NCI-H524 (cell line): ENCODE results near the gene MAGIX.

ENCODE experiments used
- DNase-seq, 2 experiments: peaks; one replicate each; lab custom pipeline; 2025; lab: John Stamatoyannopoulos, UW

Gene MAGIX

GRCh38 chrX:49184294-49185281, 22.0 kb downstream of the MAGIX start:
- peak; percentile 49 to 60 for DNase-seq

GRCh38 chrX:49186125-49187027, 23.8 kb downstream of the MAGIX start, which contains the start of gene PRICKLE3:
PRICKLE3 (minus strand) TSS chrX:49186373; CDS start chrX:49186297, 76 bp downstream.
- peak; percentile 46 to 79 for DNase-seq

GRCh38 chrX:49187028-49187394, 24.5 kb downstream of the MAGIX start:
- DNase-seq: peak in 1 of 2 experiments; percentile 38

- no peak for DNase-seq
Observed at GRCh38 chrX:49187526-49187925, 25.0 kb downstream of the MAGIX start.

GRCh38 chrX:49188468-49189076, 26.0 kb downstream of the MAGIX start:
- no peak for DNase-seq

- DNase-seq: no peak
Observed at GRCh38 chrX:49189606-49190005, 27.0 kb downstream of the MAGIX start.

GRCh38 chrX:49190821-49191573, 28.4 kb downstream of the MAGIX start:
- DNase-seq: no peak

- DNase-seq: no peak
Observed at GRCh38 chrX:49191574-49192011, 29.0 kb downstream of the MAGIX start.

GRCh38 chrX:49192722-49193328, 30.3 kb downstream of the MAGIX start:
- peak in 1 of 2 experiments; percentile 14 for DNase-seq

- DNase-seq: no peak
Observed at GRCh38 chrX:49193542-49193964, 31.0 kb downstream of the MAGIX start.

- peak in 1 of 2 experiments; percentile 33 for DNase-seq
Observed at GRCh38 chrX:49197543-49198087, 35.1 kb downstream of the MAGIX start.

- DNase-seq: peak in 1 of 2 experiments; percentile 18
Observed at GRCh38 chrX:49198540-49199314, 36.2 kb downstream of the MAGIX start.

- no peak for DNase-seq
Observed at GRCh38 chrX:49199315-49199595, 36.7 kb downstream of the MAGIX start.

- DNase-seq: peak; percentile 78 to 89
Observed at GRCh38 chrX:49199906-49200771, 37.6 kb downstream of the MAGIX start, which contains the start of gene SYP. SYP (minus strand) TSS chrX:49200193; CDS start chrX:49200186, 7 bp downstream.

GRCh38 chrX:49202022-49202421, 39.5 kb downstream of the MAGIX start:
- DNase-seq: no peak

GRCh38 chrX:49203536-49203935, 41.0 kb downstream of the MAGIX start:
- DNase-seq: no peak

- DNase-seq: no peak
Observed at GRCh38 chrX:49204017-49204416, 41.5 kb downstream of the MAGIX start.

- DNase-seq: no peak
Observed at GRCh38 chrX:49204709-49205108, 42.2 kb downstream of the MAGIX start.

GRCh38 chrX:49205443-49205842, 42.9 kb downstream of the MAGIX start:
- no peak for DNase-seq
